ENCODE results near the gene IP6K3. TPM values are rescaled to one million over a fixed set of nuclear protein-coding genes. Genes with fewer than 3 reads are reported as not detected.

Gene IP6K3
- total RNA-seq, 1 experiment from 2014 or later = not detected

GRCh38 chr6:33702345-33702977 is 44.2 kb downstream of the IP6K3 start:
- in situ Hi-C loops (cut with HindIII; ENCODE audit: low pct_unique_long_range_greater_than_20kb, low sequenced_read_pairs) (no loop called here), intact Hi-C loops (cut with micrococcal nuclease; ENCODE audit: unreplicated experiment) (no loop called here)
- peaks cover 4% of the 10 kb centered on the region for H3K4me1 ChIP-seq (ENCODE audit: control insufficient read depth, insufficient read depth, low read length)
- CTCF ChIA-PET = no interaction called here
- H3K4me3 ChIP-seq (ENCODE audit: low read depth in 2 of 2, low read length in 2 of 2) = no peak overlapping the region
- H3K9me3 ChIP-seq (ENCODE audit: control insufficient read depth, insufficient read depth, low read depth, low read length) = no peaks in the 10 kb centered on the region
- H3K27me3 ChIP-seq (ENCODE audit: control insufficient read depth, insufficient read depth, low read length) = no peaks in the 10 kb centered on the region
- peak; percentile 58 for DNase-seq (ENCODE audit: low read depth, low spot score)
- peaks cover 7% of the 10 kb centered on the region; the same call in 1 of the 2 replicates for H3K36me3 ChIP-seq (ENCODE audit: control insufficient read depth, insufficient read depth, low read length)
- BruUV-seq (replicated peaks) = no TSS peak
- peak overlapping the region; percentile 32; the same call in 1 of the 2 replicates for H3K27ac ChIP-seq (ENCODE audit: low read length)
- POLR2A ChIA-PET = interaction anchor here (0.8 kb wide), 1 partner anchor 9 kb away, joined by 3 read pairs; no protein-coding TSS in a partner anchor
- peak; percentile 85 for ATAC-seq
- TF ChIP-seq CTCF (IDR thresholded peaks at IDR 0.05) (peak; percentile 83), SIN3A (IDR thresholded peaks at IDR 0.05; ENCODE audit: borderline replicate concordance, insufficient read depth, low read depth, low read length) (no peak)

DNA sequence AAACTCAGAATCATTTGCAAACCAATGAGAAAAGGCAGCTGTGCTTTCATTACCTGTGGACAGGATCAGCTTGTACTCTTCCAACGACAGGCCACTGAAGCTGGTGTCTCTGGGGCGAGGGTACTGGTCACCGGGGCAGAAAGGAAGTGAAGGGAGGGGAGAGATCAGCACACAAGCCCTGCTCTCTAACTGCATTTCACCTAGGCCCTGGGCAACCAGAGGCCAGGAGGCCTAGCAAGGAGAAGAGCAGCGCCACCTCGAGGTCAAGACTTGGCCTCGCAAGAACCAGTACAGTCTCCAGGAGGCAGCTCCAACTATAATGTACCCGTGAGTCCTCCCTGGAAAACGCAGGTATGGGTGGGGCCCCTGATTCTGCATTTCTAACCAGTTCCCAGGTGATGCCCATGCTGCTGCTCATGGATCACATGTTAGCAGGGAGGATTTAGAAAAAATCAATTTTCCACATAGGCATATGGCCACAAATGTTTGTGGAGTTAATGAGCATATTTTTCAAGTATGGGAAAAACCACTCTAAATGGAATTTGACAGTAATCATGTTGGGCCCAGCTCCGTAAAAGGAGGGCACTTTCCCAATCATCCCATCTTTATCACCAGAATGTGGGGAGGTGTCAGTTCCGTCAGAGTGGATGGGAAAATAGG is 46.2 kb downstream of the IP6K3 start:
- Histone ChIP-seq H3K36me3 (ENCODE audit: control insufficient read depth, insufficient read depth, low read length) (peaks cover 7% of the 10 kb centered on the region; the same call in 1 of the 2 replicates), H3K4me1 (ENCODE audit: control insufficient read depth, insufficient read depth, low read length) (peaks cover 17% of the 10 kb centered on the region), H3K27ac (ENCODE audit: low read length) (peak overlapping the region; percentile 11; the same call in 1 of the 2 replicates), H3K9me3 (ENCODE audit: control insufficient read depth, insufficient read depth, low read depth, low read length) (no peaks in the 10 kb centered on the region), H3K27me3 (ENCODE audit: control insufficient read depth, insufficient read depth, low read length) (no peaks in the 10 kb centered on the region), H3K4me3 (ENCODE audit: low read depth in 2 of 2, low read length in 2 of 2) (no peak overlapping the region)
- intact Hi-C loops (cut with micrococcal nuclease; ENCODE audit: unreplicated experiment) = loop anchor here (2.0 kb wide), 1 partner anchor 112 kb away; no protein-coding TSS in a partner anchor
- DNase-seq (ENCODE audit: low read depth, low spot score) (peak; percentile 61), ATAC-seq (peak; percentile 76)
- TF ChIP-seq CTCF (IDR thresholded peaks at IDR 0.05) = peak; percentile 92
- TF ChIP-seq TCF7L2 (IDR thresholded peaks at IDR 0.05; ENCODE audit: low read depth, low read length) = no peak
- TF ChIP-seq POLR2AphosphoS5 (IDR thresholded peaks at IDR 0.05; ENCODE audit: low read depth, low read length) = no peak
- CTCF ChIA-PET = interaction anchor here (0.6 to 1.4 kb wide), 9 partner anchors 10 to 441 kb away, joined by 3 to 6 read pairs (median 4); partner anchors contain the start of gene UQCC2
- BruUV-seq (replicated peaks) = no TSS peak
- POLR2A ChIA-PET = no interaction called here
- in situ Hi-C loops (cut with HindIII; ENCODE audit: low pct_unique_long_range_greater_than_20kb, low sequenced_read_pairs) = no loop called here

GRCh38 chr6:33699739-33700138 is 47.0 kb downstream of the IP6K3 start:
- no peak for DNase-seq (ENCODE audit: low read depth, low spot score)
- Histone ChIP-seq H3K4me3 (ENCODE audit: low read depth in 2 of 2, low read length in 2 of 2) (no peak overlapping the region), H3K9me3 (ENCODE audit: control insufficient read depth, insufficient read depth, low read depth, low read length) (no peaks in the 10 kb centered on the region), H3K27me3 (ENCODE audit: control insufficient read depth, insufficient read depth, low read length) (no peaks in the 10 kb centered on the region), H3K36me3 (ENCODE audit: control insufficient read depth, insufficient read depth, low read length) (peaks cover 7% of the 10 kb centered on the region; the same call in 1 of the 2 replicates), H3K27ac (ENCODE audit: low read length) (peak overlapping the region; percentile 11; the same call in 1 of the 2 replicates), H3K4me1 (ENCODE audit: control insufficient read depth, insufficient read depth, low read length) (peaks cover 22% of the 10 kb centered on the region)
- intact Hi-C loops (cut with micrococcal nuclease; ENCODE audit: unreplicated experiment) = loop anchor here (2.0 kb wide), 1 partner anchor 111 kb away; no protein-coding TSS in a partner anchor
- TF ChIP-seq TCF7L2 (IDR thresholded peaks at IDR 0.05; ENCODE audit: low read depth, low read length) (no peak), CTCF (IDR thresholded peaks at IDR 0.05) (no peak), POLR2AphosphoS5 (IDR thresholded peaks at IDR 0.05; ENCODE audit: low read depth, low read length) (no peak), SIN3A (IDR thresholded peaks at IDR 0.05; ENCODE audit: borderline replicate concordance, insufficient read depth, low read depth, low read length) (no peak), REST (IDR thresholded peaks at IDR 0.05; ENCODE audit: insufficient read depth in 1 of 2, low read depth in 2 of 2, low read length in 1 of 2) (no peak)
- POLR2A ChIA-PET = no interaction called here
- ATAC-seq = no peak
- in situ Hi-C loops (cut with HindIII; ENCODE audit: low pct_unique_long_range_greater_than_20kb, low sequenced_read_pairs) = no loop called here
- CTCF ChIA-PET = interaction anchor here (0.6 to 0.9 kb wide), 2 partner anchors 93 to 442 kb away, joined by 4 to 5 read pairs; no protein-coding TSS in a partner anchor
- BruUV-seq (replicated peaks) = no TSS peak

Data from Panc1 (cell line).